HG02852 (cell line): Measurements from ENCODE around the gene NHSL1.

Source experiments
- ATAC-seq: cut with Tn5 transposase; IDR thresholded peaks from one replicate; pipeline ENCODE4 v1.9.1; 2021; ENCODE audit warnings: mild to moderate bottlenecking, moderate library complexity; ENCODE audit not compliant: unreplicated experiment

The NHSL1 gene

DNA sequence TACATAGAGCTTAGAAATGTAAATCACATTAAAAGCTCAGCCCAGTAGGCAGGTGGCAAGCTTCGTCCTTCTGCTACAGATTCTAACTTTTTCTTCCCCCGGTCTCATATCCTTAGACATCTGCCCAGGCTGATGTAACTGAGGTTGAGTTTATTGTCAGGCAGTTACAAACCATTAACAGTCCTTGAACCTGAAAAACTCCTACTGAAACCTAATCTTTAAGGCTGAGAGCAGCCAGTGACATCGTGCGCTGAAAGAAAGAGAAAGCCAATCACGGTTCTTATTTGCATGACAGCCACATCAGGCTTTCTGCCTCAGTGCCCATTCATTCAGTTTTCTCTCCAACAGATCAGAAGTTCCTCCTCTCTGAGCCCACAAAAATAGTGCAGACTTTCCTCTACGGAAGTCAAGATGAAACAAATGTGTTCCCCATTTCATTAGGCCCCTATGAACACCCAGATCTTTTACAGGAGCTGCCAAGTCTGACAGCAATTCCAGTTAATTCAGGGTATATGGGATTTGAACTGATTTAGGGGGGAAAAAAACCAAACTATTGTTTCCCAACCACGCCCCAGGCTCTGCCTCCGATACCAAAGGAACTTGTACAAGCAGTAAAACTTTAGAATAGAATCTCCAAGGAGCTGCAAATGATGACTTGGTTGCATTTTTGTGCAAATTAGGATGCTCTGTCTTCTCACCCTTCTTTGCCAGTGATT lies at the start of gene NHSL1:
TSS of gene NHSL1 (minus strand) at position 192 of the 716 bp plus-strand sequence. CDS start 204 bp downstream, outside the sequence.
- ATAC-seq: peak; percentile 97

- ATAC-seq: no peak
Observed at GRCh38 chr6:138546733-138547185, 47.5 kb upstream of the NHSL1 start.

DNA sequence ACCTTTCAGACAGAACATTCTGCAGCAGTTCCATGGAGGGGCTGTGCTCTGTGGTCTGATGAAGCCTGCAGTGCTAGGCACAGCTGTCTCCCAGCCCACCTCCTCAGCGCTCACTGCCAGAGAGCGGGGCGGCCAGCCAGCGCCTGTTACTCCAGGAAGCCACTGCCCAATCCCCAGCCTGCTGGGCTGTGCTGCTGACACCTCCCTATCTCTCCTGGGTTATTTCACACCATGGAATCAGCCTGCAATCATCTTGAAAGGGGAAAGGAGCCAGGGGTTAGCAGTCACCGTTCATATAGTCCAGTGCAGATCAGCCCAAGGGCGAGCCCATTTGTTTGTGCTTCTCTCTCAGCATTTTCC lies 46.3 kb upstream of the NHSL1 start:
- ATAC-seq: no peak

- ATAC-seq: no peak
Observed at GRCh38 chr6:138544501-138544900, 45.2 kb upstream of the NHSL1 start.

DNA sequence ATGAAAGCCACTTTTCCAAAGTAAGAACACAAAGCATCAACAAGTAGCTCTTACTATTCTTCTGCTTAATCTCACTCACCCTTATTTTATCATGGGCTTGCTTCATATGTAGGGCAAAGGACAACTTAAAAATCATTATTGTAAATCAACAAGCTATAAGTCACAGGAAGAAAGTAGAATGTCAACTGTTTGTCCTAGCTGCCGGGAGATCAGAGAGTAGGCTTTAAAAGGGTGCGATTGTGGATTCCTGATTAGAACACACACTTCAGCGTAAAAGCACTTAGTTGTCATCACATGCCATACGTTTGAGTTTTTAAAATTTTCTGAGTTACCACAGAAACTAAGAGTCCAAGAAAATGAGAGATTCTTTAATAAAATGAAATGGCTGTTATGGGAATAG lies 44.4 kb upstream of the NHSL1 start:
- ATAC-seq: no peak

DNA sequence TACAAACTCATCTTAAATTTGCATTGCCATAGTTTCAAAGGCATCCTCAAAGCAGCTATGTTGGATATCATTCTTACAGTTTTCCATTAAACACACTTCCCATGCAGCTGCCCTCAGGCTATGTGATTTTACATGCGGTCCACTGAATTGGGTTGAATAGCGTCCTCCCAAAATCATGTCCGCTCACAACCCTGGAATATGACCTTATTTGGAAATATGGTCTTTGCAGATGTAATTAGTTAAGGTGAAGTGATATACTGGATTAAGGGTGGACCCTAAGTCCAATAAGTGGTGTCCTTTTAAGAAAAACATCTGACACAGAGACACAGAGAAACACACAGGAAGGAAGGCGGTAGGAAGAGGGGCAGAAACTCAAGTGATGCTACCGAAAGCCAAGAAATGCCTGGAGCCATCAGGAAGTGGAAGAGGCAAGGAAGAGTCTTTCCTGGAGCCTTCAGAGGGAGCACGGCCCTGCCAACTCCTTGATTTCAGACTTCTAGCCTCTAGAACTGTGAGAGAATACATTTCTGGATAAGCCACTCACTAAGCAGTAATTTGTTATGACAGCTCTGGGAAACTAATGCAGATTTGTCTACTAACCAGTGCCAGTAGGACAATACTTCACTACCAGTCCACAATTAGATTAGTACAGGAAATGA lies 42.7 kb upstream of the NHSL1 start:
- no peak for ATAC-seq

DNA sequence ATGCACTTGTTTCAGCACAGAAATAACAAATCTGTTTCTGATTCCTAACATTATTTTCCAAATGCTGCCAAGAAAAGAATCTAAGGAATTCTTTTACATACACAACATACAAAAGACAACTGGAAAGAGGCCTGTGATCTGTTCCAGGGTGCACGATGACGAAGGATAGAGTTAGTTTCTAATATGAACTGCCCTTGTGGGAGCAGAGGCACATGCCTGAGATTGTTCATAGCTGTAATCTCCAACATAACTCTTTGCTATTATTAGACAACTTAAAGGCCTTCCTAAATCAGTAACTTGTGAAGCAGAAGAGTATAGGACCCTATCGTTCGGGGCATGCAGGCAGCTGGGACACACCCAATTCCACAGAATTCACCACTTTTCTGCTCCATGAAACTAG lies 41.2 kb upstream of the NHSL1 start:
- ATAC-seq: no peak

DNA sequence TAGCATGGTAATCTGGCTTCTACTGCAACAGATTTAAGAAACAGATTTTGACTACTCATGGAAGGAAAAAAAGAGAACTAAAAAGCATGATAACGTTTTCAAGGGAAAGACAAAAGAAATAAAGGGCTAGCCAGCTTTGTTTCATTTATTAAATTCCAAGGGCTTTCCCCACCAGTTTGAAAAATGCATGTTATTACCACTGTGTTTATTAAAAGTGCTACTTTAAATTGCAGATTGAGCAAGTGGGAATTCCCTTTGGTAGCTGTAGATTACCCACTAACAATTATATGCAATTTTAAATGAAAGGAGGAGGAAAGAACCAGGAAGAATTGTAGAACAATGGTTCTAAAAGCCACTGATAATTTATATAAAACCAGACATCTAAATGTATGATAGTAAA lies 40.6 kb upstream of the NHSL1 start:
- no peak for ATAC-seq

- ATAC-seq: no peak
Observed at GRCh38 chr6:138538390-138539031, 39.2 kb upstream of the NHSL1 start.

DNA sequence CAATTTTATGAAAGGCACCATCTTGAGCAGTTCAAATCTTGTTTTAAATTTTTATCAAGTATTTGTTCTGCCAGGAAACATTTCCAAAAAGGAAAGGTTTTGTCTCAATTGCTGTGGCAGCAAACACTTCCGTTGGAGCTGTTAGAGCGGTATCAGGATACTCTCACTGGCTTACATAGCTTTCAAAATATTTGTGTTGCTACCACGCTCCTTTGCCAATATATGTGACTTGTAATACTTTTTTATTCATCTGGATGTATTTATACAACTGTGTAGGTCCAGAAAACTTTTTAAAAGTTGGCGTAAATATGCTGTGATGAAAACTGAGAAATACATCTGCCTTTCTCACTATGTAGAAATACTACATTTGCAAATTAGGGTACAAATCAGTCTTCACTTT lies 37.8 kb upstream of the NHSL1 start:
- ATAC-seq: no peak

DNA sequence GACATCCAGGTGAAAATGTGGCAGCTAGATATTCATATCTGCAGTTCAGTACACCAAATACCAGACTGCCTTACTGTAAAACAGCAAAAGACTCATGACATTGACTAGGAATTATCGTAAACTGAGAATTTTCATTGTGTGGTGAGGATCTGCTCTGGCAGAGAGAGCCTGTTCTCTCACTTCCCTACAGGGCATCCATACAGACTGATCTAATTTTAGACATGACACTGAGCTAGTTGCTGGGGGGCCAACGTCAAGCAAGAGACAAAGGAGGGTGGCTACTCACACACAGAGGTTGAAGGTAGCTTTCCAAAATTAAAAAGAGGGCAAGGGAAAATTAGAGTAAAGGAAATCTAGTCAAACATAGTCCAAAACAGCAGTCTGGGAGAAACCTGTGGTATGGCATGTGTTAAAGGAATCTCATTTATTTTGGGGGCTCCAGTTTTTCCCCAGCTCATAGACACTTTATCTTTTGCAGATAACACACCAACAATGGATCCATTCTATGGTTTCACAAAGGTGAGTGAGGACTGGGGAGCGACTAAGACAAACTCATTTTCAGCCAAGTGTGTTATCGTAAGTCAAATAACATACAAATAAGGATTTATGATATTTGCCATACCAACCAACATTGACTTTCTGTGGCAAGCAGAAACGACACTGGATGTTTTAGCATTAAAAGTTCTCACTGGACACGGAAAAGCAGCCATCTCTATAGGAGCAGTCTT lies 36.6 kb upstream of the NHSL1 start:
- ATAC-seq: no peak

DNA sequence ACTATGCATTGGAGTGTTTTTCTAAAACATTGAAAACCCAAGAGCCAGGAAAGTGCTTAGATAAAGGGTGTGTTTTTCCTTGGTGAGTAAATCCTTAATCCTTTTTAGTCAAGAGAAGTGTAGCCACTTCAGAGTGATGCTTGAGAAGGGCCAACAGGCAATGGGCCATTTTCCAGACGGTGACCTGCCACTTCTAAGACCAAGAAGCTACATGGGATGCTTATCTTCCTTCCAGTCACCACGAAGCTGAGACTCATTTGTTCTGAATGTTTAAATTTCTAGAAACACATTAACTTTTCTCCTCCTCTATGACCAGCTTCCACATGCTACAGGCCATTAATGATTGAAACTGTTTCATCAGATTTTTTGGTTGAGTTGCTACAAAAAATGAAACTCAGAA lies 34.4 kb upstream of the NHSL1 start:
- no peak for ATAC-seq

- ATAC-seq: no peak
Observed at GRCh38 chr6:138531387-138531786, 32.1 kb upstream of the NHSL1 start.

DNA sequence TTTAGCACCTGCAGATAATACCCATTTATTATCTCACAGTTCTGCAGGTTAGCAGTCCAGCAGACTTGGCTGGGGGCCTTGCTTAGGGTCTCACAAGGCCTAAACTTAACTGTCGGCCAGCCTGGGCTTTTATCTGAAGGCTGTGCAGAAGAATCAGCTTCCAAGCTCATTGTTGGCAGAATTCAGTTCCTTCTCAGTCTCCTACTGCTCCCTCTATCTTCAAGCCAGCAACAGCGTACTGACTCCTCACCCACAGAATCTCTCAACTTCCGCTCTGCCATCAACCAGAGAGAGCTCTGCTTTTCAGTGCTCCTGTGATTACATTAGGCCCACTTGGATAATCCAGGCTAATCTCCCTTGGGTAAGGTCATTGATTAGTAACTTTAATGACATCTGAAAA lies 30.2 kb upstream of the NHSL1 start:
- no peak for ATAC-seq

DNA sequence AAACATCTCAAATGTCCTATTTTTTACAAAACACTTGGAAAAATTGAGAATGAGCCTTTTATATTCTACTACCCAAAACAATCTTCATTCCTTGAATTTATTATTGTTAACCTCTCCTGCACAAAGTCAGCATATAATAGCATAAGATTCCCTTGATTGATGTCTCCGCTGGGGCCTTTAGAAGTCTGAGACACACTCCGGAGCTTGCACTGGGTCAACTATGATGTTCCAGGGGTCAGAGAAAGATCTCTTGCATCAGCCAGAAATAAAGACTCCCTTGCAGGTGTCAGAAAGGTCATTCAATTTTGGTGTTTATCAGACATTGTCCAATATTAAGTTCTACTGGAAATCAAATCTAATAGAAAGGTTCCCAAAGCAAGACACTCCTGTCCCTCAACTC lies 29.7 kb upstream of the NHSL1 start:
- ATAC-seq: no peak

GRCh38 chr6:138528137-138528536 lies 28.8 kb upstream of the NHSL1 start:
- no peak for ATAC-seq

GRCh38 chr6:138527411-138528088 lies 28.3 kb upstream of the NHSL1 start:
- no peak for ATAC-seq

DNA sequence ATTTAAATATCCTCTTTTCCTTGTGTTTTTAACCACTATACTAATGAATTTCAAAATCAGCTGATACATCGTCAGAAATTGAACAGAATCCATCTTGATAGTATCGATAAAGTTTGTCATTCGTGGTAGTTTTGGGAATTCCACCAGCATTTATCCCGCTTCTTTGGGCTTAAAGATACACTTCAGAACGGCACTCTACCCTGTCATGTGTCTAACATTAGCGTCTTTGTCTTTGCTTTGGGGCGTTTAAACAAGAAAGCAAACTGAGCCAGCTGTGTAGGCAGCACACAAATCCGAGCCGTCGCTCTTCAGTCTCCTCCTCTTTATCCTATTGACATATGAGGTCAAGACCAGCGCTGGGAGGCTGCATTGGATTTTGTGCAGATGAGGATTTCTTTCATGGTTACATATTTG lies 27.5 kb upstream of the NHSL1 start:
- ATAC-seq: no peak

GRCh38 chr6:138525355-138525754 lies 26.1 kb upstream of the NHSL1 start:
- ATAC-seq: no peak

GRCh38 chr6:138524526-138524925 lies 25.2 kb upstream of the NHSL1 start:
- ATAC-seq: no peak
